ENCODE results near the gene ZEB1.
"Not testable (repeated sequence)": the region's sequence is repeated elsewhere in the genome, so short reads cannot be mapped to it uniquely, and the experiment has no call there.

Gene ZEB1

GRCh38 chr10:31479752-31480151 is 160.7 kb downstream of the ZEB1 start:
- in situ Hi-C loops (cut with MboI; ENCODE audit: low sequenced_read_pairs): no loop called here

GRCh38 chr10:31483546-31483945 is 164.5 kb downstream of the ZEB1 start:
- in situ Hi-C loops (cut with MboI; ENCODE audit: low sequenced_read_pairs): no loop called here

DNA sequence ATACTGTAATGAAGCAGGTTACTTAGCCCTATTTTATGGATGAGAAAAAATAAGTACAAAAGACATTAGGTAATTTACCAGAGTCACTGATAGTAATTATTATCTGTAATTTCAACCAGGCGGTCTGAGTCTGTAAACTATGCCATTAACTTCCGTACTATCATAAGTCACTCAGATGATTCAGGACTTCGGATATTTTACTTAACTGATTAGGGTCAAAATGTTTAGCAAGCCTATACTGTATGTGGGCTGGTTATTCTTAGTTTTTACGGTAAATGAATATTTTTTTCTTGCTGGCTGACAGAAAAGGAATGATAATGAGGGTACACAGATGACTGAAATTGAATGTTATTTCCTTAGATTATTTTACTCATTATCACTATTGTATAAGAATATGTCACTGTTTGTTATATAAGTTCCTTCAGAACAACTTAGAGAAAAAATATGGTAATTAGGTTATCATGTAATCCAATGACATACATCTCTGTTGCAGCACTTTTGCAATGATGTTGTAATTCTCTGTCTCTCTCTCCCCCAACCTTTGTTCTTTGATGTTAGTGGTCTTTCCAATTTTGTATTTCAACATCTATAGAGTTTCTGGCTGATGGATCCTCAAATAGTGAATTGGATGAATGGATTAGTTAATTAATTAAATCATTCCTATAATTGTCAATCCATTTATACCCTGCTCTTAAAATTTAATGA is 165.6 kb downstream of the ZEB1 start:
- in situ Hi-C loops (cut with MboI; ENCODE audit: low sequenced_read_pairs): no loop called here

DNA sequence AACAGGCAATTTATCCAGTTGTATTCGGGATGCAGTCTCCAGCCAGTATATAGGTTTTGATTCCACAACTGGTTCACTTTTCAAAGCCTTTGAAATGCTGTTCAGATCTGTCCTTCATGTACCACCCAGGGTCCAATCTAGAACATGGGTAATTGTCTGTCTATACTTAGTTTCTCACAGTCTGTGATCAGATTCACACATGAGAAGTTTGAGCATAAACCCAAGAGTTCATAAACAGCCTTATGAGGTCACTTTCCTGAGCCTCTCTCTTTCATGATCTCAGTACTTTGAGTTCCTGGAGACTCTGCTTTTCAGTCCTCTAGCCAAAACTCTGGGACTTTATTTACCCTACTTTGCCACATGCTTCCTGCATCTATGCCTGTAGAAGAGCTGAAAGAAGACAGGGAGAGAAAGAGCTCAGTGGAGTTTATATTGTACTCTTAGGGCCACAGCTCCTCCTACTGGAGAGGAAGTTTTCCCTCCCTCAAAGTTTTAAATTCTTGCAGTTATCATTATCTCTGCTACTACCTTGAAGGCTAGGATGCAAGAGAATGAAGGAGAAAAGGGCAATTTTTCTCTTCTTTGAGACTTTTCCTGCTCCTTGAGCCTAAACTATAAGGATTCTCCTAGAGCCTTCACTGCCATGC is 172.0 kb downstream of the ZEB1 start:
- in situ Hi-C loops (cut with MboI; ENCODE audit: low sequenced_read_pairs): loop anchor here (10.0 kb wide), 1 partner anchor 706 kb away; no protein-coding TSS in a partner anchor

DNA sequence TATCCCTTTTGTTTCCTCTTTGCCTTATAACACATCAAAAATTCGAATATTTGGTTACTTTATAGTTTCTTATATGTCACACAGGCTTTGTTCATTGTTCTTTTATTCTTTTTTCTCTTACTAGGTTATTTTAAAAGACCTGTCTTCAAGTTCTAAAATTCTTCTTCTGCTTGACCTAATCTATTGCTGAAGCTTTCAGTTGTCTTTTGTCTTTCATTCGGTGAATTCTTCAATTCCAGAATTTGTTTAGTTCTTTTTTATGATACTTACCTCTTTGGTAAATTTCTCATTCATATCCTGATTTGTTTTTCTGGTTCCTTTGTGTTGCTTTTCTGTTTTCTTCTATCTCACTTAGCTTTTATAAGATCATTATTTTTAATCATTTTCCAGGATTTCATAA is 188.4 kb downstream of the ZEB1 start:
- in situ Hi-C loops (cut with MboI; ENCODE audit: low sequenced_read_pairs): no loop called here

GRCh38 chr10:31508234-31508633 is 189.2 kb downstream of the ZEB1 start:
- in situ Hi-C loops (cut with MboI; ENCODE audit: low sequenced_read_pairs): no loop called here

- in situ Hi-C loops (cut with MboI; ENCODE audit: low sequenced_read_pairs): no loop called here
Measured at GRCh38 chr10:31508882-31509281, 189.9 kb downstream of the ZEB1 start.

DNA sequence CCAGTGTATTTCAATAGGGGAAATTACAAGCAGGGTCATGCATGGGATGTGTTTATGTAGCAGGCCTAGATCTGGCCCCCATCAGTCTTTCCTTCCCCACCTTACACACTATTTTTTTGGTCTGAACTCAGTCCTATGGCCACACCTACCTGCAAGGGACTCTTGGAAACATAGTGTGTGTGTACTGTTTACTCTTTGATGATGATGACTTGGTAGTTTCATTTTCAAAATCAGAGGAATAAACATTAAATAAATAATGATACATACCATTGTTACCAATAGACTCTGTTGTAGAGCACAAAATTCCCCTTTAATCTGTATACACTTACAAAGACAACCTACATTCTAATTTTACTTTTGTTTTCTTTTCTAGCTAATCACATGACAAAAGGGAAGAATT is 191.0 kb downstream of the ZEB1 start:
- in situ Hi-C loops (cut with MboI; ENCODE audit: low sequenced_read_pairs): no loop called here

DNA sequence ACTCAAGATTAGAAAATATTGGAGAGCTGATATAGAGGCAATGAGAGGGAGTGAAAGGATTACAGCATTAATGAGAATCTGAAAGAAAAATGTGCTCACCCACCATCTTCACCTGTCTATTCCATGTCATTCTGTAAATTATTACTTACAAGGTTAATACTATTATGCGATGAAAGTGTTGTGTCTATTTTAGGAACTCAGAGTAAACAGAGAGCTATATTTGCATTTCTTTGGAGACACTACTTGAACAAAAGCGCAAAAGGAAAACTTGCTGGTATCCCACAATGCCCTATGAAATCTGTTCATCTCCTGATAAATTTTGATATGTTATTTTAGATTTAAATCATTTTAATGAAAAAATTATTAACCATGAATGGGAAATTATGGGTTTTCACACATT is 196.1 kb downstream of the ZEB1 start:
- in situ Hi-C loops (cut with MboI; ENCODE audit: low sequenced_read_pairs): no loop called here

DNA sequence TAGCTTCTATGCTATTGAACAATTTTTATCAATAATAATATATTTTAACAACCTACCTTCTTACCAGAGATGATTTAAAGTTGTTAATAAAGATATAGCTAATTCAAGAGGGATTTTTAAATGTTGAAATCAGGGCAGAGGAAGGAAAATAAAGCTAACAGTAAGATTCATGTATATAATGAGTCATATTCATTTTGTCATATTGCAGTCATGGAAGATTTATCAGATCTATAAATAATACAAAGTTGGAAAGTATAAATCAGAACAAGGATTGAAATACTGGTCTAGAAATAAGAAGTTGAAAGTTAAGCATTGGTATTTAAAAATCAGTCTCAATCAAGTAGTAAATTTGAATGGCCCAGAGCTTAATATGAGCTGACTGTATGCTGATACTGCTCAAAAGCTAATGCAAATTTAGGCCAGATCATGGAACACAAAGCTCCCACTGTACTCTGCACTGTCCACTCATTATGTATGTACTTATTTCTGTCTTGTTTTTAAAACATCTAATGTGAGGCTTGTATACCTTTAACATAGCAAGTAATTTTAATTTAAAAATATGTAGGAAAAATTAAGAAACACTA is 196.9 kb downstream of the ZEB1 start:
- in situ Hi-C loops (cut with MboI; ENCODE audit: low sequenced_read_pairs): no loop called here

- in situ Hi-C loops (cut with MboI; ENCODE audit: low sequenced_read_pairs): no loop called here
Measured at GRCh38 chr10:31520986-31521831, 202.2 kb downstream of the ZEB1 start.

DNA sequence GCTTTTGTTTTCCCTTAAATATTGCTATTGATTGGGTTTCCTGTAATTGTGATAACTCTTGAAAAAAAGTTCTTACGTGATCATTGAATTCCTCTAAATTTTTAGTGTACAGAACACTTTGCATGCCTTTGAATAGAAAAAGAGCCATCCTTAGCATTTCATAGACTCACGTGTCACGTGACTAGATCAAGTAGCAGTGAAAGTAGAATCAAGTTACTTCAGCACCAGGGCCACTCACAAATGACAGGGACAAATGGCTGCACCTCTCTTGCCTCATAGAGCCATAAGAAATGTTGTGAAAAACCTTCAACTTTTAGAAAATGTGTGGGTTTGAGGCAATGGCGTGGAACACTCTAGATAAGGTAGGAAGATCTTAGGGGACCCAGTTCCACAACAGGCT is 203.8 kb downstream of the ZEB1 start:
- in situ Hi-C loops (cut with MboI; ENCODE audit: low sequenced_read_pairs): no loop called here

- in situ Hi-C loops (cut with MboI; ENCODE audit: low sequenced_read_pairs): no loop called here
Measured at GRCh38 chr10:31524460-31524859, 205.4 kb downstream of the ZEB1 start.

DNA sequence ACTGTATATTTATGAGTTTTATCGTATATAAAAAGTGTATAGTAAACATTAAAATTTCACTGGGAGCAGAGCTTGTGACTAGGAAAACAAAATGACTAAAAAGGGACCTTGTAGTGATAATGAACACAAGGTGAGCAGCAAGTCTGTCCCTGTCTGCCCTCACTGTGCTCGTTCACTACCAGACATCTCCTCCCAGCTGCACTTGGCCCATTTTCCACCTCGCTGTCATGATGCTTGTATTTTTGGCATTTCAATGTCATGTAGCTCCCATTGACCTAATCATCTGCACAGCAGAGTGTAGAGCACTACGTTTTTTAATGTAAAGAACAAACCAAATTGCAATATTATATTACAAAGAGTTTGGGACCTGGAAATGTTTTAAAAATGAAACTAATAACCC is 207.2 kb downstream of the ZEB1 start:
- in situ Hi-C loops (cut with MboI; ENCODE audit: low sequenced_read_pairs): no loop called here

DNA sequence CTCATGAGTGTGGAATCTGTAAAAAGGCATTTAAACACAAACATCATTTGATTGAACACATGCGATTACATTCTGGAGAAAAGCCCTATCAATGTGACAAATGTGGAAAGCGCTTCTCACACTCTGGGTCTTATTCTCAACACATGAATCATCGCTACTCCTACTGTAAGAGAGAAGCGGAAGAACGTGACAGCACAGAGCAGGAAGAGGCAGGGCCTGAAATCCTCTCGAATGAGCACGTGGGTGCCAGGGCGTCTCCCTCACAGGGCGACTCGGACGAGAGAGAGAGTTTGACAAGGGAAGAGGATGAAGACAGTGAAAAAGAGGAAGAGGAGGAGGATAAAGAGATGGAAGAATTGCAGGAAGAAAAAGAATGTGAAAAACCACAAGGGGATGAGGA is 207.7 kb downstream of the ZEB1 start:
- in situ Hi-C loops (cut with MboI; ENCODE audit: low sequenced_read_pairs): no loop called here

DNA sequence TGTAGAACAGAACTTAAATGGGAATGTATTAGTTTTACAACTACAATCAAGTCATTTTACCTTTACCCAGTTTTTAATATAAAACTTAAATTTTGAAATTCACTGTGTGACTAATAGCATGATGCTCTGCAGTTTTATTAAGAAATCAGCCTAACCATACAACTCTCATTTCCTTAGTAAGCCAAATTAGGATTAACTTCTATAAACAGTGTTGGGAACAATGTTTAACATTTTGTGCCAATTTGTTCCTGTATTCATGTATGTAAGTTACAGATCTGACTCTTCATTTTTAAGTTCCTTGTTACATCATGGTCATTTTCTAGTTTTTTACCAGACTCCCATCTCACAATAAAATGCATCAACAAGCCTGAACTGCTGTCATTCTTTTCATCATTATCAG is 209.8 kb downstream of the ZEB1 start:
- in situ Hi-C loops (cut with MboI; ENCODE audit: low sequenced_read_pairs): no loop called here

GRCh38 chr10:31536302-31536701 is 217.3 kb downstream of the ZEB1 start:
- in situ Hi-C loops (cut with MboI; ENCODE audit: low sequenced_read_pairs): no loop called here

- in situ Hi-C loops (cut with MboI; ENCODE audit: low sequenced_read_pairs): no loop called here
Measured at GRCh38 chr10:31549896-31550295, 230.9 kb downstream of the ZEB1 start.

DNA sequence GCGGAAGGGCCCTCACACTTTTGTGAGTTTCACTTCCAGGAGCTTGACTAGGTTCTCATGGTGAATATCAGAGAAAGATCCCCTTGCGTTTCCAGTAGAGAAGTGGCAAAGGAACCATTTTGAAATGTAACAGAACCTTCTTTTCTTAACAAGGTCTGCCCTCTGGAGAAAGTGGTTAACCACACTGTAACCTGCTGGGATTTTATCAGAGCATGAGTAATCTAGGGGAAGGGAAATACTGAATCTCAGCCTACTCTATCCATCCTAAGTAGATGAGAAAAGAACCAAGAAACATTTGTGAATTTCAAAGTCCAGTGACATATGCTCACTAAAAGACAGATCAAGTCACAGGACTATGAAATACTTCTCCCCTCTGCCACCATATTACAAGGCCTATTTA is 235.5 kb downstream of the ZEB1 start:
- in situ Hi-C loops (cut with MboI; ENCODE audit: low sequenced_read_pairs): no loop called here

GRCh38 chr10:31557854-31558253 is 238.8 kb downstream of the ZEB1 start:
- in situ Hi-C loops (cut with MboI; ENCODE audit: low sequenced_read_pairs): no loop called here

DNA sequence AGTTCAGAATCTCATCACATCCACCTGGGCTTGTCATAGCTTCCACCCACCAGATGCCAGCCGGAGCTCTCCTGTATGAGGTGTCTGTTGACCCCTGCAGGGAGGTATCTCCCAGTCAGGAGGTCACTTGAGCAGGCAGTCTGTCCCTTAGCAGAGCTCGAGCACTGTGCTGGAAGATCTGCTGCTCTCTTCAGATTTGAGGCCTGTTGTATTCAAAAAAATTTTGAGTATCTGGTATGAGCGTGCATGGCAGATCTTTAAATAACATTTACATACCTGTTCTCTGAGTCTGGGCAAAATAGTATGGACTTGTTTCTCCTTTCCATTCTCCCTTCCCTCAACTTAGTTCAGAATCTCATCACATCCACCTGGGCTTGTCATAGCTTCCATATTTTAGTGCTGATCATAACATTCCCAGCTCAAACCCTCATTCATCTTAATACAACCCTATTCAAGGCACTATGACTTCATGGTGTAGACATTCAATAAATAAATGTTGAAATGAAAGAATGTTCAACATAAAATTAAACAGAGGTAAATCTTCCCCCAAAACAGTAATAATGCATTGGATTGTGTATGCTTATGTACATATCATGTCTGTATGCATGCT is 249.3 kb downstream of the ZEB1 start:
- in situ Hi-C loops (cut with MboI; ENCODE audit: low sequenced_read_pairs): not testable (repeated sequence)
